A673 (cell line): ENCODE measurements around the gene UBLCP1. TPM values are rescaled to one million over a fixed set of nuclear protein-coding genes. Genes with fewer than 3 reads are reported as not detected.

Experiments used
- Bru-seq: library from RNA; stranded (reverse); fragments of 400-500 nt; gene quantifications from one replicate; lab custom pipeline; 2021; lab: Mats Ljungman, UMichigan
- BruChase-seq, 2 experiments: library from RNA; stranded (reverse); fragments of 400-500 nt; gene quantifications; one replicate each; lab custom pipeline; 2021; lab: Mats Ljungman, UMichigan
- BruUV-seq: library from RNA; stranded (reverse); fragments of 400-500 nt; replicated peaks from 2 replicates; lab custom pipeline; 2021; lab: Mats Ljungman, UMichigan
- CTCF ChIA-PET: fragments of 300-600 bp; sonication (Branson Sonifier 250); formaldehyde crosslinking; loops from one replicate; lab custom pipeline; 2022; ENCODE audit warnings: antibody characterized with exemption; lab: Charles Lee
- POLR2A ChIA-PET: fragments of 300-600 bp; sonication (Branson Sonifier 250); formaldehyde crosslinking; loops from one replicate; lab custom pipeline; 2022; ENCODE audit warnings: antibody characterized with exemption; ENCODE audit not compliant: low non-redundant PET; lab: Charles Lee
- DNase-seq: peaks from one replicate; pipeline ENCODE4 v3.0.0-alpha.2; 2015; ENCODE audit warnings: low spot score
- H3K27ac ChIP-seq: fragments of 200-600 bp; sonication (generic); 2 replicates; pipeline ENCODE4 v1.5.1; 2016; ENCODE audit warnings: mixed run types, low read depth, mild to moderate bottlenecking, mixed read lengths, antibody characterized with exemption, low read length; ENCODE audit not compliant: poor library complexity, severe bottlenecking
- H3K27me3 ChIP-seq: fragments of 200-600 bp; sonication (generic); replicated peaks from 2 replicates; pipeline ENCODE4 v1.6.1; 2017; ENCODE audit warnings: mixed run types, low read depth, mild to moderate bottlenecking, mixed read lengths, antibody characterized with exemption, low read length; ENCODE audit not compliant: insufficient read depth, poor library complexity
- H3K36me3 ChIP-seq: fragments of 200-600 bp; sonication (generic); 2 replicates; pipeline ENCODE4 v1.6.1; 2016; ENCODE audit warnings: mixed run types, mild to moderate bottlenecking, mixed read lengths, antibody characterized with exemption, low read length; ENCODE audit not compliant: insufficient read depth, poor library complexity, severe bottlenecking
- H3K4me1 ChIP-seq: fragments of 200-600 bp; sonication (generic); 2 replicates; pipeline ENCODE4 v1.6.1; 2017; ENCODE audit warnings: mixed run types, mild to moderate bottlenecking, mixed read lengths, antibody characterized with exemption, low read length; ENCODE audit not compliant: insufficient read depth, poor library complexity, severe bottlenecking
- H3K4me3 ChIP-seq: fragments of 200-600 bp; sonication (generic); 2 replicates; pipeline ENCODE4 v1.5.1; 2016; ENCODE audit warnings: low read depth, mixed run types, mild to moderate bottlenecking, mixed read lengths, low read length; ENCODE audit not compliant: poor library complexity, severe bottlenecking
- H3K9me3 ChIP-seq: fragments of 200-600 bp; sonication (generic); 2 replicates; pipeline ENCODE4 v1.6.1; 2016; ENCODE audit warnings: mixed run types, low read depth, mild to moderate bottlenecking, mixed read lengths, antibody characterized with exemption, low read length; ENCODE audit not compliant: poor library complexity, severe bottlenecking
- EZH2 ChIP-seq: fragments of 200-600 bp; sonication (generic); IDR thresholded peaks from 2 replicates; pipeline ENCODE4 v1.6.1; 2017; ENCODE audit warnings: borderline replicate concordance, low read depth, mild to moderate bottlenecking, mixed read lengths, antibody characterized with exemption, low read length; ENCODE audit not compliant: poor library complexity, severe bottlenecking
- intact Hi-C: fragments of 100-400 bp; cut with micrococcal nuclease; formaldehyde crosslinking; loops from one replicate; pipeline ENCODE4 v1.10.0; 2022; ENCODE audit not compliant: unreplicated experiment
- long read RNA-seq: library from polyadenylated mRNA; stranded (forward); transcript quantifications from one replicate; pipeline ENCODE4 v2.0.0, GENCODE V29; 2022
- total RNA-seq: library from RNA; stranded (reverse); gene quantifications from 2 replicates; pipeline ENCODE4 v1.2.3, GENCODE V29; 2021
- TF ChIP-seq, protein P1 (sequence below): fragments of 300-800, 200-600 bp; sonication (generic); conservative IDR thresholded peaks from 2 replicates; pipeline ENCODE4 v1.5.1; 2017; ENCODE audit warnings: low read depth, mild to moderate bottlenecking, antibody characterized with exemption, low read length, moderate library complexity, mixed read lengths

The UBLCP1 gene
- total RNA-seq (23.5 and 23.8 TPM in 2 replicates), Bru-seq, nascent RNA (percentile 86 among the genes with signal in this experiment), BruChase-seq, experiment 1, labeled RNA remaining after a 2-hour chase (percentile 83 among the genes with signal in this experiment), BruChase-seq, experiment 2, labeled RNA remaining after a 6-hour chase (percentile 82 among the genes with signal in this experiment)
- long read RNA-seq, transcript UBLCP1-201 (11 exons, 2,392 nt) = major isoform, 45 of 50 reads
- long read RNA-seq, partial matches to known transcripts = 1 of 50 reads
- long read RNA-seq, other reads (novel, unspliced or antisense) = 4 of 50 reads

GRCh38 chr5:159262859-159263568, at the start of gene UBLCP1:
UBLCP1 (plus strand) TSS chr5:159263290; CDS start chr5:159268916, 5,626 bp downstream.
- intact Hi-C loops = loop anchor here (2.0 kb wide), 2 partner anchors 54 to 104 kb away; partner anchors contain the start of gene RNF145

GRCh38 chr5:159214486-159215271, 48.4 kb upstream of the UBLCP1 start:
- no TSS peak for BruUV-seq
- CTCF ChIA-PET = no interaction called here
- peaks cover 73% of the 10 kb centered on the region for H3K4me1 ChIP-seq
- H3K4me3 ChIP-seq = no peak overlapping the region
- POLR2A ChIA-PET = no interaction called here
- TF ChIP-seq, protein P1, sequence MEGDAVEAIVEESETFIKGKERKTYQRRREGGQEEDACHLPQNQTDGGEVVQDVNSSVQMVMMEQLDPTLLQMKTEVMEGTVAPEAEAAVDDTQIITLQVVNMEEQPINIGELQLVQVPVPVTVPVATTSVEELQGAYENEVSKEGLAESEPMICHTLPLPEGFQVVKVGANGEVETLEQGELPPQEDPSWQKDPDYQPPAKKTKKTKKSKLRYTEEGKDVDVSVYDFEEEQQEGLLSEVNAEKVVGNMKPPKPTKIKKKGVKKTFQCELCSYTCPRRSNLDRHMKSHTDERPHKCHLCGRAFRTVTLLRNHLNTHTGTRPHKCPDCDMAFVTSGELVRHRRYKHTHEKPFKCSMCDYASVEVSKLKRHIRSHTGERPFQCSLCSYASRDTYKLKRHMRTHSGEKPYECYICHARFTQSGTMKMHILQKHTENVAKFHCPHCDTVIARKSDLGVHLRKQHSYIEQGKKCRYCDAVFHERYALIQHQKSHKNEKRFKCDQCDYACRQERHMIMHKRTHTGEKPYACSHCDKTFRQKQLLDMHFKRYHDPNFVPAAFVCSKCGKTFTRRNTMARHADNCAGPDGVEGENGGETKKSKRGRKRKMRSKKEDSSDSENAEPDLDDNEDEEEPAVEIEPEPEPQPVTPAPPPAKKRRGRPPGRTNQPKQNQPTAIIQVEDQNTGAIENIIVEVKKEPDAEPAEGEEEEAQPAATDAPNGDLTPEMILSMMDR = no peak
- no peak for TF ChIP-seq EZH2
- intact Hi-C loops = no loop called here
- DNase-seq = no peak
- peak overlapping the region; percentile 6 for H3K27ac ChIP-seq
- no peaks in the 10 kb centered on the region for H3K9me3 ChIP-seq
- no peaks in the 10 kb centered on the region for H3K36me3 ChIP-seq
- no peaks in the 10 kb centered on the region for H3K27me3 ChIP-seq

More at GRCh38 chr5:159262859-159263568, at the start of gene UBLCP1:
- no peaks in the 10 kb centered on the region for H3K36me3 ChIP-seq
- no peak for TF ChIP-seq EZH2
- TF ChIP-seq, protein P1 = no peak
- DNase-seq = peak; percentile 85
- peaks cover 4% of the 10 kb centered on the region for H3K4me1 ChIP-seq
- CTCF ChIA-PET = no interaction called here
- no TSS peak for BruUV-seq
- H3K9me3 ChIP-seq = no peaks in the 10 kb centered on the region
- H3K4me3 ChIP-seq = peak within 1 kb of the TSS; percentile 89
- H3K27ac ChIP-seq = peak within 1 kb of the TSS; percentile 94
- H3K27me3 ChIP-seq = no peaks in the 10 kb centered on the region
- POLR2A ChIA-PET = no interaction called here

- intact Hi-C loops = no loop called here
- no peaks in the 10 kb centered on the region for H3K36me3 ChIP-seq
- H3K27ac ChIP-seq = peak overlapping the region; percentile 33
- peaks cover 61% of the 10 kb centered on the region for H3K4me1 ChIP-seq
- H3K27me3 ChIP-seq = no peaks in the 10 kb centered on the region
- no peak overlapping the region for H3K4me3 ChIP-seq
- no TSS peak for BruUV-seq
- no peak for DNase-seq
- ChIA-PET CTCF (no interaction called here), POLR2A (interaction anchor here (0.6 kb wide), 1 partner anchor 44 kb away, joined by 3 read pairs; no protein-coding TSS in a partner anchor)
- no peak for TF ChIP-seq EZH2
- no peaks in the 10 kb centered on the region for H3K9me3 ChIP-seq
Measured at GRCh38 chr5:159215886-159216285, 47.2 kb upstream of the UBLCP1 start.
